A673 (cell line): ENCODE results near the gene REELD1. TPM values are rescaled to one million over a fixed set of nuclear protein-coding genes. Genes with fewer than 3 reads are reported as not detected.

ENCODE experiments used
- BruUV-seq: library from RNA; stranded (reverse); fragments of 400-500 nt; replicated peaks from 2 replicates; lab custom pipeline; 2021; lab: Mats Ljungman, UMichigan
- CTCF ChIA-PET: fragments of 300-600 bp; sonication (Branson Sonifier 250); formaldehyde crosslinking; loops from one replicate; lab custom pipeline; 2022; ENCODE audit warnings: antibody characterized with exemption; lab: Charles Lee
- POLR2A ChIA-PET: fragments of 300-600 bp; sonication (Branson Sonifier 250); formaldehyde crosslinking; loops from one replicate; lab custom pipeline; 2022; ENCODE audit warnings: antibody characterized with exemption; ENCODE audit not compliant: low non-redundant PET; lab: Charles Lee
- DNase-seq: peaks from one replicate; pipeline ENCODE4 v3.0.0-alpha.2; 2015; ENCODE audit warnings: low spot score
- H3K27ac ChIP-seq: fragments of 200-600 bp; sonication (generic); 2 replicates; pipeline ENCODE4 v1.5.1; 2016; ENCODE audit warnings: mixed run types, low read depth, mild to moderate bottlenecking, mixed read lengths, antibody characterized with exemption, low read length; ENCODE audit not compliant: poor library complexity, severe bottlenecking
- H3K27me3 ChIP-seq: fragments of 200-600 bp; sonication (generic); replicated peaks from 2 replicates; pipeline ENCODE4 v1.6.1; 2017; ENCODE audit warnings: mixed run types, low read depth, mild to moderate bottlenecking, mixed read lengths, antibody characterized with exemption, low read length; ENCODE audit not compliant: insufficient read depth, poor library complexity
- H3K36me3 ChIP-seq: fragments of 200-600 bp; sonication (generic); 2 replicates; pipeline ENCODE4 v1.6.1; 2016; ENCODE audit warnings: mixed run types, mild to moderate bottlenecking, mixed read lengths, antibody characterized with exemption, low read length; ENCODE audit not compliant: insufficient read depth, poor library complexity, severe bottlenecking
- H3K4me1 ChIP-seq: fragments of 200-600 bp; sonication (generic); 2 replicates; pipeline ENCODE4 v1.6.1; 2017; ENCODE audit warnings: mixed run types, mild to moderate bottlenecking, mixed read lengths, antibody characterized with exemption, low read length; ENCODE audit not compliant: insufficient read depth, poor library complexity, severe bottlenecking
- H3K4me3 ChIP-seq: fragments of 200-600 bp; sonication (generic); 2 replicates; pipeline ENCODE4 v1.5.1; 2016; ENCODE audit warnings: low read depth, mixed run types, mild to moderate bottlenecking, mixed read lengths, low read length; ENCODE audit not compliant: poor library complexity, severe bottlenecking
- H3K9me3 ChIP-seq: fragments of 200-600 bp; sonication (generic); 2 replicates; pipeline ENCODE4 v1.6.1; 2016; ENCODE audit warnings: mixed run types, low read depth, mild to moderate bottlenecking, mixed read lengths, antibody characterized with exemption, low read length; ENCODE audit not compliant: poor library complexity, severe bottlenecking
- CTCF ChIP-seq: fragments of 300-800, 200-600 bp; sonication (generic); conservative IDR thresholded peaks from 2 replicates; pipeline ENCODE4 v1.5.1; 2017; ENCODE audit warnings: low read depth, mild to moderate bottlenecking, antibody characterized with exemption, low read length, moderate library complexity, mixed read lengths
- EZH2 ChIP-seq: fragments of 200-600 bp; sonication (generic); IDR thresholded peaks from 2 replicates; pipeline ENCODE4 v1.6.1; 2017; ENCODE audit warnings: borderline replicate concordance, low read depth, mild to moderate bottlenecking, mixed read lengths, antibody characterized with exemption, low read length; ENCODE audit not compliant: poor library complexity, severe bottlenecking
- intact Hi-C: fragments of 100-400 bp; cut with micrococcal nuclease; formaldehyde crosslinking; loops from one replicate; pipeline ENCODE4 v1.10.0; 2022; ENCODE audit not compliant: unreplicated experiment
- total RNA-seq: library from RNA; stranded (reverse); gene quantifications from 2 replicates; pipeline ENCODE4 v1.2.3, GENCODE V29; 2021

Gene REELD1
- total RNA-seq, 1 experiment from 2014 or later = not detected

GRCh38 chr4:146170149-146170548, 44.2 kb upstream of the REELD1 start:
- no peaks in the 10 kb centered on the region for H3K4me1 ChIP-seq
- no peak overlapping the region for H3K27ac ChIP-seq
- no peak overlapping the region for H3K4me3 ChIP-seq
- ChIA-PET CTCF (no interaction called here), POLR2A (no interaction called here)
- BruUV-seq = no TSS peak
- intact Hi-C loops = no loop called here
- no peaks in the 10 kb centered on the region for H3K27me3 ChIP-seq
- no peaks in the 10 kb centered on the region for H3K36me3 ChIP-seq
- no peak for DNase-seq
- H3K9me3 ChIP-seq = no peaks in the 10 kb centered on the region
- TF ChIP-seq EZH2 (no peak), CTCF (no peak)

- ChIA-PET POLR2A (no interaction called here), CTCF (no interaction called here)
- H3K27ac ChIP-seq = peak within 1 kb of the TSS; percentile 88
- DNase-seq = peak; percentile 91
- peaks cover 16% of the 10 kb centered on the region for H3K4me1 ChIP-seq
- intact Hi-C loops = no loop called here
- no peaks in the 10 kb centered on the region for H3K36me3 ChIP-seq
- H3K27me3 ChIP-seq = no peaks in the 10 kb centered on the region
- TF ChIP-seq EZH2 (no peak), CTCF (0 out of 2 replicates have a peak, but pooled peaks have one; percentile 9)
- H3K4me3 ChIP-seq = peak within 1 kb of the TSS; percentile 76
- TSS peak; percentile 57 for BruUV-seq
- H3K9me3 ChIP-seq = no peaks in the 10 kb centered on the region
These were observed 38.5 kb upstream of the REELD1 start, which contains the start of gene LSM6 for GRCh38 chr4:146175541-146176453. LSM6 (plus strand) TSS chr4:146175718; CDS start chr4:146182922, 7,204 bp downstream.

GRCh38 chr4:146176891-146177290, 37.4 kb upstream of the REELD1 start:
- H3K36me3 ChIP-seq = no peaks in the 10 kb centered on the region
- no peaks in the 10 kb centered on the region for H3K9me3 ChIP-seq
- BruUV-seq = no TSS peak
- H3K27ac ChIP-seq = no peak overlapping the region
- DNase-seq = no peak
- no peaks in the 10 kb centered on the region for H3K27me3 ChIP-seq
- CTCF ChIA-PET = no interaction called here
- POLR2A ChIA-PET = no interaction called here
- peak overlapping the region; percentile 76 for H3K4me3 ChIP-seq
- peaks cover 19% of the 10 kb centered on the region for H3K4me1 ChIP-seq
- intact Hi-C loops = no loop called here
- TF ChIP-seq CTCF = no peak
- TF ChIP-seq EZH2 = no peak
